KOPT-K1 (cell line): ENCODE measurements around the gene CIPC.
A peak's percentile ranks its signal among the peaks of the same experiment; 100 is the strongest.

Experiments used
- H3K27ac ChIP-seq: fragments of 200-600 bp; sonication (generic); 2 replicates; pipeline ENCODE4 v1.5.1; 2016; ENCODE audit warnings: antibody characterized with exemption, mild to moderate bottlenecking, low read depth, low read length; ENCODE audit not compliant: poor library complexity, severe bottlenecking
- H3K36me3 ChIP-seq: fragments of 200-600 bp; sonication (generic); 2 replicates; pipeline ENCODE4 v1.5.1; 2017; ENCODE audit warnings: antibody characterized with exemption, mild to moderate bottlenecking, low read length, moderate library complexity; ENCODE audit not compliant: insufficient read depth
- H3K9me3 ChIP-seq: fragments of 200-600 bp; sonication (generic); 2 replicates; pipeline ENCODE4 v1.5.1; 2017; ENCODE audit warnings: antibody characterized with exemption, low read length, mild to moderate bottlenecking; ENCODE audit not compliant: insufficient read depth, poor library complexity, severe bottlenecking

CIPC gene

DNA sequence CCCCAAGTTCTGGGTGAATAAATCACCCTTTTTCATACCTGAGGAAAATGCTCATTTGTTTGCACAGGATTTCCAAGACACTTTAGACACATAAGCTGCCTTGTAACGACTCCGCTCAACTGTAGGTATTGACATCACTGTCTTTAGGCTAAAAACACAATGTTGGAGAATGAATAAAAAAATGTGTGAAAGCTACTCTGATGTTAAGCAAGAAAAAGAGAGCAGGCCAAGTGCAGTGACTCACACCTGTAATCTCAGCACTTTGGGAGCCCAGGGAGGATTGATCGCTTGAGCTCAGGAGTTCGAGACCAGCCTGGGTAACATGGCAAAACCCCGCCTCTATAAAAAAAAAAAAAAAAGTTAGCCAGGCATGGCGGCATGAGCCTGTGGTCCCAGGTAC, 11.1 kb upstream of the CIPC start:
- no peaks in the 10 kb centered on the region for H3K36me3 ChIP-seq
- H3K9me3 ChIP-seq, result peaks cover 16% of the 10 kb centered on the region
- no peak overlapping the region for H3K27ac ChIP-seq

DNA sequence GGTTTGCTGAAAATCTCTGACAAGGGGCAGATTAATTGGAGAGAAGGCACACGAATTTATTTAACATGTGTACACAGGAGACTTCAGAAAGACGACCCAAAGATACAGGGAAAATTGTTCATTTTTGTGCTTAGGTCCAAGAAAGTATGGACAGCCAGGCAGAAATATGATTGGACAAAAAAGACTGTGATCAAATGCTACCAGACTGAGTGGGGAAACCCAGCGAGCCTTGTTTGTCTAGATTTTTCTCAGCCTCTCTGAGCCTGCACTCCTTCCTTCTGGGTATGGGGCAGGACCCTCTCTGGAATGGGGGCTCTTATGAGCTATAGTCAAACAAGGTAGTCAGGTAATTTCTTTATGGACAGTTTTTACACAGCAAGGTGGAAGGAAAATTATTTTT, 10.4 kb upstream of the CIPC start:
- Histone ChIP-seq H3K36me3 (no peaks in the 10 kb centered on the region), H3K27ac (no peak overlapping the region), H3K9me3 (peaks cover 17% of the 10 kb centered on the region)

DNA sequence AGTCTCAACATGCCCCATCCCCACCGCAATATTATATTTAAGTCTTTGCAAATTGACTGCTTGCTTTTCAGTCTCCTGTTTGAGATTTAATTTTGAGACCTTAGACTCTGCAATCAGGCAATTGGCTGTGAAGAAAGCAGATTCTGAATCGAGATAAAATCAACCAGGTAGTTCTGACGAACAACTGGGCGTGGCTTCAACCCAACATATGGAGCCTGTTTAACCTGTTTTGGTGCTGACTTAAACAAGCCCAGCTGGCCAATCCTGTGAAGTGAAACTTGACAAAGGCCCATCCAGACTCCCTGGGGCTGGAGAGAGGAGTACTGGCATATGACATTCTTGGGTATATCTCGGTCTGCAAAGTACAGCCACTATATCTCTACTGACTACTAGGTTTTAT, 9.8 kb upstream of the CIPC start:
- no peak overlapping the region for H3K27ac ChIP-seq
- H3K9me3 ChIP-seq, result peaks cover 17% of the 10 kb centered on the region
- H3K36me3 ChIP-seq, result no peaks in the 10 kb centered on the region

DNA sequence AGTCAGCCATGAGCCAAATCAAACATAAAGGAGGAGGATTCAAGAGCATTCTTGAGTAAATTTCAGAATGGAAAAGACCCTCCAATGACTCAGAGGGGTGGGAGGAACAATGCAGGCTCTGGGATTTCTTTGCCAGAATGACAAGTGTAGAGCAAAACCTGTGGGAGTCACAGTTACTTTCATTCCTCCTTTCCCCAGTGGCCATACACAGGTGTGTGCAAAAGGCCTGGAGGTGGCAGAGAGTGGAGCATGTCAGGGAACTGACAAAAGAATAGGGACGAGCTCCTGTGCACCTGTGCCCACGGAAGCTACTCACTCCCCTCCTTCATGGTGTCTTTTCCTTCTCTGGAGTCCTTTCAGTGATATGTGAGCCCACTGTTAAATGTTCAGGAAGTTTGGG, 9.4 kb upstream of the CIPC start:
- Histone ChIP-seq H3K9me3 (peaks cover 17% of the 10 kb centered on the region), H3K36me3 (no peaks in the 10 kb centered on the region), H3K27ac (no peak overlapping the region)

DNA sequence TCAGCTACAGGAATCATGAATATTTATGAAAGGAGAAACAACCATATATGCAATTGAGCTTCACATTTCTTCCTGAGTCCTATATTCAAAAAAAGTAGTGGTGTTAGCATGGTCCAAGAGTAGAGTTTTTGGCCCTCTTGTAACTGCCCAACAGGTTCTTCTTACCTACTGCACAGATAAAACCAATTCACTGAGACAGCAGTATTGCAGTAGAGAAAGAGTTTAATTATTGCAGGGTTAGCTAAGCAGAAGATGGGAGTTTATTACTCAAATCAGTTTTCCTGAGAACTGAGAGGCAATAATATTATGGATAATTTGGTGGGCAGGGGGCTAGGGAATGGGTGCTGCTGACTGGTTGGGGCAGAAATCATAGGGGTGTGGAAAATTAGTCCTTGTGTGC, 6.5 kb upstream of the CIPC start:
- Histone ChIP-seq H3K9me3 (peaks cover 17% of the 10 kb centered on the region), H3K36me3 (no peaks in the 10 kb centered on the region), H3K27ac (no peak overlapping the region)

DNA sequence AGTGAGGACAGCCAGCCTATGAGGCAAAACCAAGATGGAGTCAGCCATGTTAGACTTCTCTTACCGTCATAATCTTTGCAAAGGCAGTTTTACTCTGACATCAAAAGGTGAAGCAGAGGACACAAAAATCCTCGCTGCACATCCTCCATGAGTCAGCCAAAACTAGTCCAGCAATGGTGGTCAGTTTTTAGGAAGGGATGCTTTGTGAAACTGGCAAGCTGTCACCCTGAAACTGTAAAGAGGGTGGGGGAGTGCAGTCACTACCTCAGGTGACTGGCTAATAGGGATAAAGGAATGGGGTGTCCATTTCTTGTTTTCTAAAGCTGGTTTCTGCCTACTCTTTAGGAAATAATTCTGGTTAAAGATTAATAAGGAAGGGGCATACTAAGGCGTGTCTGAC, 5.4 kb upstream of the CIPC start:
- no peaks in the 10 kb centered on the region for H3K36me3 ChIP-seq
- H3K27ac ChIP-seq, result no peak overlapping the region
- peaks cover 17% of the 10 kb centered on the region for H3K9me3 ChIP-seq

DNA sequence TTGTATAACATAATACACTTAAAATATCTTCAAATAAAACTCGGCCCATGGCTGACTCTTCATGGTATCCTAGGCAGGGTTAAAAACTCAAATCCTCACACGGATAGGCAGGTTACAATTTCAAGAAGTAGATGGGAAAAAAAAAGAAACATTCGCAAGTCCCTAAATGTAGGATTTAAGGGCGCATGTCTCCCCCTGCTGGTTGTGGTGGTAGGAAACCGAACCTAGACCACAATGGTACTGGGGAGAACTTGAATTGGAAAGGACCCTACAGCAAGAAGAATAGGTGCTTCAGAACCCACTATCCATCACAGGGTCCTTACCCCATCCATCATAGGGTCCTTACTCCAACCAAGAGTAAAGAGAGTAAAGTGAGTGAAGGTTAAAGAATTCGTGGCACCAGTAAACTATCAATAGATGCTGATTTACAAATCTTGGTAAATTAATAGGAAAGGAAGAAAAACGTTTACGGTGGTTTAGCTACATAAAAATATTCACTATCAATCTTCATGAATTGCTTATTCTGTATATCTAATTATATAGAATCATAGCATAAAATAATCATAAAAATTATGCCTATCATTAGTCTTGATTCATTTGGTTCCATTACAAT, 3.3 kb upstream of the CIPC start:
- H3K36me3 ChIP-seq, result no peaks in the 10 kb centered on the region
- H3K27ac ChIP-seq, result no peak overlapping the region

DNA sequence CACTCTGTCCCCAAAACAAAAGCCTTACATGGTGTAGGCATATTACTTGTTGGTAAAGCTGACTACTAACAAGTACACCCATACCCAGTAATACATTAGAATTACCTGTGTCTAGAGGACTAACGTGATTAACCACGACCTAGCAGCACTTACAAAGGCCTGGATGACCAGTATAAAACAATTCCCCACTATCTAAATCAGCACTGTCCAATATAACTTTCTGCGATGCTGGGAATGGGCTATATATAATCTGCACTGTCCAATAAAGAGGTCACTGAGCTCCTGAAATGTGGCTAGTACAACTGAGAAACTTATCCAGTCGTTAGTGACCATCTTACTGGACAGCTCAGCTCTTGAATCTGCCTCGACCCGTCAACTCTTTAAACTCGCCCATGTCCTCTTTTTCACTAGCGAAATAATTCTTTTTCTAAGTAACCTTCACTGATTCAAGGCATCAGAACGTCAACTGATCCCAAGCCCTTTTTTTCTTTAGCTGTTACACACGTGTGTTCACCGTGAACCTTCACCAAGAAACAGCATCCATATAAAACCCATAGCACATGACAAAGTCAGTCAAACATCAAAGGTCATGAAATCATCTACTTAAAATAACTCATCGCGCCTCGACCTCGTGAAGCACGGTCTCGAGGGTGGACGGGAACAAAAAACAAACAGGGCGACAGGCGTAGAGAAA, 905 bp upstream of the CIPC start:
- Histone ChIP-seq H3K36me3 (no peaks in the 10 kb centered on the region), H3K27ac (peak overlapping the region; percentile 80), H3K9me3 (no peaks in the 10 kb centered on the region)

More for the DNA sequence above, 3.3 kb upstream of the CIPC start:
- peaks cover 17% of the 10 kb centered on the region for H3K9me3 ChIP-seq

DNA sequence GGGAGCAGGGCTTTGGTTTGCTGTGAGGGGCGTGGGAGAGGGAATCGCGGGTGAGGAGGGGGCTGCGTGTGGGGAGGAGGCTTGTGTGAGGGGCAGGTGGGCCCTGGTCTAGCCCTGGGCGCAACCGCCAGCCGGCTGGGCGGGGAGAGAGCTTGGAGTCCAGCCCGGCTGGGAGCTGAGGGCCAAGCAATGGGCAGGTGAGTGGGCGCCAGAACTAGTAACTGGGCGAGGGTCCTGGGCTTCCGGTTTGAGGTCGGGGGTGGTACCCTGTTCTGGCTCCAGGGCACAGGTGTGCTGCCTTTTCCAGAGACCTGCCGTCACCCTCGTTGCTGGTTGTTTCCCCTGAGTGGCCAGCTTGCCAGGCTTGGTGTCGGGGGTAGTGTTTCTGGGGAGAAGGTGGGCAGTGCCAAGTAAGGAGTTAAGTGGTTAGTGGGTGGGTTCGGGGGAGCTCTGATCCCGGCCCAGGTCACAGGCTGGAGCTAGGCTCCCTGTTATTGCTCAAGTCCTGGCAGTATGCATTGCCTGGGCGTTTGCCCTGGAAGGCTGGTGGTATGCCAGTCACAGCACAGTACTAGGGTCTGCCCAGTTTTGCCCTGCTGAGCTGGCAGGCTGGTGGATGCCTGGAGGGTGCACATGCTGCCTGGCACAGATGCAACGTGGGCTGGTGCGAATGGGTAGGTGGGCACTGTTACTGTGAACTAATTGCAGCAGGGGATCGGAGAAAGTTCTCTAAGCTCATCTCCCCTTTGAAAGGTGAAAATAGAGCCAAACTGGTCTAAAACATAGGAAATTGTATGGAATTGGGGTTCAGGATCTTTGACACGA, 683 bp downstream of the CIPC start:
- Histone ChIP-seq H3K36me3 (no peaks in the 10 kb centered on the region), H3K9me3 (no peaks in the 10 kb centered on the region), H3K27ac (peak overlapping the region; percentile 80)

DNA sequence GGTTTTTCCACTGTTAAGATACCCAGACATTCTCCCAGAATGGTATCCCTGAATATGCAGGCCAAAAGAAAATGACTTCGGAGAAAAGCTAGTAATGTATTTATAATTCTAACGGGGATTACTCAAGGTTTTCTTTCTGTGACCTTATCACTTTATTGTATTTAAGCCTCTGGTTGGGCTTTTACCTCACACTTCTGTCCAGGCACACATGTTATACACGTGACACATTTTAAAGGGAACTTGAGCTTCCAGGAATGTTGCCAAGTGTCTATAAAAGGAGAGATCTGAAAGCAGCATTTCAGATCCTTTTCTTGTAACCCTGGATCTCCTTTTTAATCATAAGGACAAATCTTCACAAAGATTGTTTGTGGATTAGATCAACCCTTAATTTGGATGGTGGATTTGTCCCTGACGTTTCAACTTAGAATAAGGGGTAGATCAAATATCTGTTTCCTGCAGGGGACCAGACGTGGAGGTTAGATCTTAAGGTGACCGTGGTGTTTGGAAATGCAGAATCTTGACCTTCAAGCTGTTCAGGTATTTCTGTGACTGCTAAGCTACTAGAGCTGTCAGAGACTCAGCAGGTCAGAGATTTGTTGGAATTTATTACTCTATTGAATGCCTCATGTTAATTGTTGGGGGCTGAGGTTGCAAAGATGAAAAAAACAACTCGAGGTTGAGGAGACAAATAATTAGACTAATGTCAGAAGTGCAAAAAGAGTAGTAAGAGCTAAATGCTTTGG, 1.5 kb downstream of the CIPC start:
- Histone ChIP-seq H3K9me3 (no peaks in the 10 kb centered on the region), H3K36me3 (no peaks in the 10 kb centered on the region), H3K27ac (no peak overlapping the region)

DNA sequence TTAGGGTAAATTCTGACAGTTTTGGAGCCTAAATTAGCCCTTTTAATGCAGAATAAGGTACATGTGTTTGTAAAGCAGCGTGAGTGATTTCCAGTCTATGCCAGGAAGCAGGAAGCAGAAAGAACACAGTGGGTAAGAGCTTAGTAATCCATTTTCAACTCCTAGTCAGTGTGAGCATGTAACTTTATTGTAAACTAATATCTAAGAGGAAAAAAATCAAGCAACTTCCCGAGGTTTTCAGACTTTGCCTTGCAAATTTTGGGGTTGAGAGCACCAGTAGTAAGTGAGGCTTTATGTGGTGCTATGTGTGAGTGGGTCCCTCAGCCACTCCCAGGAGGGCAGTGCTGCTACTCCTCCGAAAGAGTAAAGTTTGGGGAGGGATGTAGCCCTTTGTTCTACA, 2.9 kb downstream of the CIPC start:
- no peaks in the 10 kb centered on the region for H3K9me3 ChIP-seq
- 0 out of 2 replicates have a peak, but pooled peaks cover 4% of the 10 kb centered on the region for H3K36me3 ChIP-seq
- H3K27ac ChIP-seq, result no peak overlapping the region

DNA sequence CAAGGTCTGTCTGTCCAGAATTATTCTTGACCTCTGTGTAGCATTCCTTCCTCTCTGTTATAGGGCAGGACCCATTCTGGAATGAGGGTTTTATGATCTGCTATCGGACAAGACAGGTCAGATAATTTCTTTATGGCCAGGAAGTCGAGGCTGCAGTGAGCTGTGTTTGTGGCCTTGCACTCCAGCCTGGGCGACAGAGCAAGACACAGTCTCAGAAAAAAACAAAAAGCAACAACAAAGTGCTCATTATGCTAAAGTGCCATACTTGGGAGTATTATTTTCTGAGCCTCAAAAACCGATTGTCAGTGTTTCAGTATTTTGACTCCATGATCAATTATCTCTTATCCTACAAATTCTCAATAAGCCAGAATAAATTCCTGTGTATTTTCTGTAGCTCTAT, 4.1 kb downstream of the CIPC start:
- no peak overlapping the region for H3K27ac ChIP-seq
- H3K9me3 ChIP-seq, result no peaks in the 10 kb centered on the region
- peaks cover 16% of the 10 kb centered on the region for H3K36me3 ChIP-seq

DNA sequence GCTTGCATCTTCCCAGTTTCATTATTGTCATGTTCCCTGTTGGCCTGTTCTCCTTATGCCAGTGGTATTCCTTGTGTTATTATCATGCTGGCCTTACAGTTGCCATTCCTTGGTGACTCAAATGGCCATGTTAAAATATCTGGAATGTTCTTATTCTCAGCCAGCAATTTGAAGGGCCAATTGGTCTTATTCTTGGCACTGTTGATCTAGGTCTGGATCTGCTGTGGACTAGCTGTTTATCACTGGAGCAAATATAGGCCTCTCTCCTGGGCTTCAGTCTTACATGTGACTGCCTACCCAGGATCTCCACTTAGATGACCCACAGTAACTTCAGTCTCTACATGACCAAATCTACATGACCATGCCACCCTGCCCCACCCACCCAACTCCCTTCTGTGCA, 5.4 kb downstream of the CIPC start:
- Histone ChIP-seq H3K36me3 (peaks cover 27% of the 10 kb centered on the region), H3K9me3 (no peaks in the 10 kb centered on the region), H3K27ac (no peak overlapping the region)

DNA sequence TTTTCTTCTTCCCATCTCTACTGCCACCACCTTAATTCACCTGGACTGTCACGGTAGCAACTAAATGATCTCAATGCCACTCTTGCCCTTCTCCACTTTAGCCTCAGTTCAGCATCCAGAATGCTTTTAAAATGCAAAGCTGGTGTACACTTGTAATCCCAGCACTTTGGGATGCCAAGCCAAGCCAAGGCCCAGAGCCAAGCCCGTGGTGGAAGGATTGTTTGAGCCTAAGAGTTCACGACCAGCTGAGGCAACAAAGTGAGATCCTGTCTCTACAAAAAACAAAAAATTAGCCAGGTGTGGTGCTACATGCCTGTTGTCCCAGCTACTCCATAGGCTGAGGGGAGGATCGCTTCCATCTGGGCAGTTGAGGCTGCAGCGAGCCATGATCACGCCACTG, 5.9 kb downstream of the CIPC start:
- Histone ChIP-seq H3K36me3 (peaks cover 32% of the 10 kb centered on the region), H3K9me3 (no peaks in the 10 kb centered on the region), H3K27ac (no peak overlapping the region)

DNA sequence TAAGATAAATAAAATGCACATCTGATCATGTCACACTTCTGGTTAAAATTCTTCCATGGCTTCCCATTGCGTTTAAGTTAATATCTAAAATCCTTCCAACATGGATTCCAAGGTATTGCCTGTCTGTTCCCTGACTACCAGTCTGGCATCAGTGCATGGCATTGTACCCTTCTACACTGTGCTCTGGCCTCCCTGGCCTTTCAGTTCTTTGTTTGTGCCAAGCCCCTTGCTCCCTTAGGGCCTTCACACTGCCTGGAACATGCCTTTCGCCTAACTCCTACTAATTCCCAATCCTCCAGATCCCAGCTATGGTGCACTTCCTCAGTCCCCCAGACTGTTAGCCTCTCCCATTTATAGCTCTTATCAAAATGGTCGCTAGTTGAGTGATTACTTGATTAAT, 6.3 kb downstream of the CIPC start:
- H3K27ac ChIP-seq, result no peak overlapping the region
- H3K9me3 ChIP-seq, result no peaks in the 10 kb centered on the region
- peaks cover 36% of the 10 kb centered on the region for H3K36me3 ChIP-seq
